HG03060 (cell line): ENCODE measurements around the gene CRTAC1.

ENCODE experiments used
- ATAC-seq: cut with Tn5 transposase; IDR thresholded peaks from one replicate; pipeline ENCODE4 v1.9.1; 2021; ENCODE audit warnings: low read depth, moderate number of reproducible peaks; ENCODE audit not compliant: unreplicated experiment

The CRTAC1 gene, protein sequence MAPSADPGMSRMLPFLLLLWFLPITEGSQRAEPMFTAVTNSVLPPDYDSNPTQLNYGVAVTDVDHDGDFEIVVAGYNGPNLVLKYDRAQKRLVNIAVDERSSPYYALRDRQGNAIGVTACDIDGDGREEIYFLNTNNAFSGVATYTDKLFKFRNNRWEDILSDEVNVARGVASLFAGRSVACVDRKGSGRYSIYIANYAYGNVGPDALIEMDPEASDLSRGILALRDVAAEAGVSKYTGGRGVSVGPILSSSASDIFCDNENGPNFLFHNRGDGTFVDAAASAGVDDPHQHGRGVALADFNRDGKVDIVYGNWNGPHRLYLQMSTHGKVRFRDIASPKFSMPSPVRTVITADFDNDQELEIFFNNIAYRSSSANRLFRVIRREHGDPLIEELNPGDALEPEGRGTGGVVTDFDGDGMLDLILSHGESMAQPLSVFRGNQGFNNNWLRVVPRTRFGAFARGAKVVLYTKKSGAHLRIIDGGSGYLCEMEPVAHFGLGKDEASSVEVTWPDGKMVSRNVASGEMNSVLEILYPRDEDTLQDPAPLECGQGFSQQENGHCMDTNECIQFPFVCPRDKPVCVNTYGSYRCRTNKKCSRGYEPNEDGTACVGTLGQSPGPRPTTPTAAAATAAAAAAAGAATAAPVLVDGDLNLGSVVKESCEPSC

GRCh38 chr10:98030093-98030821 lies at the start of gene CRTAC1:
Gene CRTAC1 (minus strand): TSS chr10:98030621. CDS start chr10:98030472, 149 bp downstream.
- no peak for ATAC-seq

- ATAC-seq: no peak
These were observed 48.4 kb upstream of the CRTAC1 start for GRCh38 chr10:98078774-98079173.

- ATAC-seq: no peak
These were observed 46.8 kb upstream of the CRTAC1 start for GRCh38 chr10:98077223-98077622.

- ATAC-seq: no peak
These were observed 45.7 kb upstream of the CRTAC1 start for GRCh38 chr10:98076086-98076485.

DNA sequence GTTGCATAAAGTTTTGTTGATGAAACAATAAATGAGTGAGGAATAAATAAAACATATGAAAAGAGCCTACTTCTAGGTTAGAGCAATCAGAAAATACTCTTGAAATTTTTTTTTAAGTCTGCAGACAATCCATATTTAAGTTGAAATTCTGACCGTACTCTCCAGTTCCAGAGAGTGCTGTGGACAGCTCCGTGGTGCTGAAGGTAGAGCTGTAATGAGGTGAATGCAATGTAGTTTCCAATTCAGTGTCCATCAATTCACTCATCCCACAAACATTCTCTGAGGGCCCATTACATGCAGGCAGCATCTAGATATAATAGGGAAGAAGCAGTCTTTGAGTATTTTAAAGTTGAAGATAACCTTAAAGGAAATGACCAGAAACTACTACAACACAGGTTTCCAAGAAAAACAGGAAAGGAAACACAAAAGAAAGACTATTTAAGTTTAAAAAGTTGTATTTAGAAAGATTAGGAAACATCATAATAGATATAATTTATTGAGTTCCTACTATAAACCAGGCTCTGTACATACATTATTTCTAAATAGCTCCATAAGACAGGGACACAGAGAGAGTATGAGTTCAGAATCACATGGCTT lies 44.0 kb upstream of the CRTAC1 start:
- ATAC-seq: no peak

GRCh38 chr10:98067165-98067564 lies 36.7 kb upstream of the CRTAC1 start:
- ATAC-seq: no peak

GRCh38 chr10:98063740-98064027 lies 33.3 kb upstream of the CRTAC1 start:
- ATAC-seq: no peak

- ATAC-seq: no peak
These were observed 32.0 kb upstream of the CRTAC1 start for GRCh38 chr10:98062424-98062823.

- ATAC-seq: no peak
These were observed 29.7 kb upstream of the CRTAC1 start for GRCh38 chr10:98060079-98060478.

- ATAC-seq: no peak
These were observed 27.9 kb upstream of the CRTAC1 start for GRCh38 chr10:98058295-98058694.

GRCh38 chr10:98055841-98056516 lies 25.6 kb upstream of the CRTAC1 start:
- ATAC-seq: no peak

DNA sequence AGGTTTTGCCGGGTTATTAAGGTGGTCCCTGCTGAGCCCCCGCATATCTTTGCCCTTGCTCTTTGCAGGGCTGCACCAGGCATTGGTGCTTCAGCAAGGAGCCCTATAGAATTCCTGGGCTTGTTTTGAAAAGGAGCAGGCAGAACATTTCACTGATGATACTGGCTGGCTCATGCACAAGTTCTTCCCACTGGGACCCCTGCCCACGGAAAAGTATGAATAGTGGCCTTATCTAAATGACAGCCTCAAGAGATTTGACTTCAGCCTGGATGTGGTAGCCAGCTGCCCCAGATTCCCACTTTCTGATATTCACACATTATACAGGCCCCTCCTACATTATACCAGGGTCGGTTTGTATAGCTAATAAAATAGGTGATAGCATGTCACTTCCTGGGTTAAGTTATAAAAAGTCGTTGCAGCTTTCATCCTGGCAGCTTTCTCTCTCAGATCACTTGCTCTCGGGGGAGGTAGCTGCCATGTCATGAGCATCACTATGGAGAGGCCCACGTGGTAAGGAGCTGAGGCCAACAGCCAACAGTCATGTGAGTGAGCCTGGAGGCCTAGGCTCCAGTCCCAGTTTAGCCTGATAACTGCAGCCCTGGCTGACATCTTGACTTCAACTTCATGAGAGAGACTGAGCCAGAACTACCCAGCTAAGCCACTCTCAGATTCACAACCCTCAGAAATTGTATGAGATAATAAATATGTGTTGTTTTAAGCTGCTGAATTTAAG lies 16.8 kb upstream of the CRTAC1 start:
- no peak for ATAC-seq

- no peak for ATAC-seq
These were observed 15.5 kb upstream of the CRTAC1 start for GRCh38 chr10:98045785-98046389.

DNA sequence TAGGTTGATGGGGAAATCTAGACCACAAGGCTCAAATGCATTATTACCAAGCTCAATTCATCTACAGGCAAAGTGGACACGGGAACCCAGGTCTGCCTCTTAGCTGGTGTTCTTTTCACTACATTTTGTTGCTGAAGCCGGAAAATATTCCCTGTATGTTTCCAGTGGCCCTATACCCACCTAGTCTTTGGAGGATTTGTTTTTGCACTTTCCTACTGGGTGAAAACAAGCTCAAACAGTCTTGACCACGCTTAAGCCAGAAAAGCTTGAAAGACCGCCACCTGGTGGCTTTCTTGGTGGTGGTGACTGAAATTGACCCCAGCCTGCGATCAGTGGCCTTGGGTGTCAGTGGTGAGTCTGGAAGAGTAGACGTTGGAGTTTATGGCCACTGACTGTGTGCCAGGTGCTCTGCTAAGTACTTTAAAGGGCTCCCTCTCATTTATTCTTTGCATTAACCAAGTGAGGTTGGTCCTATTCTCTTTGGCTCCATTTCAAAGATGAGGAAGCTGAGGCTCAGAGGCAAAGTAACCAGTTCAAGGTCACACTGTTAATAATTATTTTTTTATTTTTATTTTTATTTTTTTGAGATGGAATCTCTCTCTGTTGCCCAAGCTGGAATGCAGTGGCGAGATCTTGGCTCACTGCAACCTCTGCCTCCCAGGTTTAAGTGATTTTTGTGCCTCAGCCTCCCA lies 11.1 kb upstream of the CRTAC1 start:
- ATAC-seq: no peak

- ATAC-seq: no peak
These were observed 9.4 kb upstream of the CRTAC1 start for GRCh38 chr10:98039690-98040381.

GRCh38 chr10:98038288-98038687 lies 7.9 kb upstream of the CRTAC1 start:
- ATAC-seq: no peak

GRCh38 chr10:98035599-98035998 lies 5.2 kb upstream of the CRTAC1 start:
- no peak for ATAC-seq

DNA sequence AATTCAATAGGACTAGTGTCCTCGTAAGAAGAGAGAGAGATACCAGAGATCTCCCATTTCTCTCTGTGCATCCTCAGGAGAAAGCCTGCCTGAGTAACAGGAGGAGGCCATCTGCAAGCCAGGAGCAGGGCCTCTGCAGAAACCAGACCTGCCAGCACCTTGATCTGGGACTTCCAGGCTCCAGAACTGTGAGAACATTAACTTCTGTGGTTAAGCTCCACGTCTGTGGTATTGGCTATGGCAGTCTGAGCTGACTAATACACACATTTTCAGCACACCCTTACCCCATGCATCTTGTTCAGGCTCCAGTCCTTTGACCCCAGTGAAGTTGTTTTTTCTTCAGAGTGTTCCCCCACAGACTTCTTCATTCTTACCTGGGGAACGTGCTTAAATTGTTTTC lies 3.1 kb upstream of the CRTAC1 start:
- ATAC-seq: no peak
